Activated CD4-positive, alpha-beta T cell treated with anti-CD3 and anti-CD28 coated beads, Interleukin-2, amount 10 ng/mL, durations not matched to agents 7 days and 5 days (primary cell): Measurements from ENCODE around the gene DOCK4. TPM values are rescaled to one million over a fixed set of nuclear protein-coding genes. Genes with fewer than 3 reads are reported as not detected.

ENCODE experiments used
- CTCF ChIA-PET: fragments of 350-600 bp; sonication (Branson Sonifier 250); formaldehyde crosslinking; loops from one replicate; lab custom pipeline; 2021; ENCODE audit warnings: antibody characterized with exemption; lab: Charles Lee
- POLR2A ChIA-PET: fragments of 350-600 bp; sonication (Branson Sonifier 250); formaldehyde crosslinking; loops from one replicate; lab custom pipeline; 2021; ENCODE audit warnings: antibody characterized with exemption; lab: Charles Lee
- DNase-seq: peaks from one replicate; pipeline ENCODE4 v3.0.0-alpha.2; 2020
- H3K27ac Mint-ChIP-seq: one replicate; pipeline ENCODE4 v1.8.0; 2021; ENCODE audit warnings: mild to moderate bottlenecking, moderate library complexity, mixed read lengths
- H3K27me3 Mint-ChIP-seq: one replicate; pipeline ENCODE4 v1.8.0; 2021; ENCODE audit warnings: mixed read lengths
- H3K36me3 Mint-ChIP-seq: one replicate; pipeline ENCODE4 v1.8.0; 2021; ENCODE audit warnings: low read depth, mixed read lengths
- H3K4me1 Mint-ChIP-seq: one replicate; pipeline ENCODE4 v1.8.0; 2021; ENCODE audit warnings: mixed read lengths
- H3K4me3 Mint-ChIP-seq: one replicate; pipeline ENCODE4 v1.8.0; 2021; ENCODE audit warnings: mild to moderate bottlenecking, moderate library complexity, mixed read lengths
- H3K9me3 Mint-ChIP-seq: one replicate; pipeline ENCODE4 v1.8.0; 2021; ENCODE audit warnings: mixed read lengths
- total RNA-seq, 2 experiments: library from RNA; stranded (reverse); gene quantifications; one replicate each; pipeline ENCODE4 v1.2.3, GENCODE V29; 2021

The DOCK4 gene
- total RNA-seq, 2 experiments from 2014 or later: 0.12 to 0.25 TPM

DNA sequence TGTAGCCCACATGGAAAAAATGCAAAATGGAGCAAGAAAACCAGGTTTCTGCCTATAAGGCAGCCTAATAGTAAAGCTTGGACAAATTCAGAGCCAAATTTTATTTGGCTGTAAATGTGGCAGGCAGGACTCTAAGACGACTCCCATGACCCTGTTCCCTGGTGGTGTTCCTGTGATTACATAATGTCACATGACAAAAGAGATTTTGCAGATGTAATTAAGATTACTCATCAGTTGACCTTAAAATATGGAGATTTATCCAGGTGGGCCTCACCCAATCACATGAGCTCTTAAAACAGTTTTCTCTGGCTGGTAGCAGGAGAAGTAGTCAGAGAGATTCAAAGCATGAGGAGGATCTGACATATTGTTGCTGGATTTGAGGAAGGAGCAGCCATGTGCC, 340.8 kb downstream of the DOCK4 start:
- no peak for DNase-seq
- ChIA-PET POLR2A (no interaction called here), CTCF (interaction anchor here (2.3 kb wide), 1 partner anchor 10 kb away, joined by 5 read pairs; no protein-coding TSS in a partner anchor)
- H3K27me3 Mint-ChIP-seq: no peaks in the 10 kb centered on the region
- peaks cover 3% of the 10 kb centered on the region for H3K4me1 Mint-ChIP-seq
- no peak overlapping the region for H3K27ac Mint-ChIP-seq
- H3K36me3 Mint-ChIP-seq: no peaks in the 10 kb centered on the region
- H3K9me3 Mint-ChIP-seq: no peaks in the 10 kb centered on the region
- H3K4me3 Mint-ChIP-seq: no peak overlapping the region

DNA sequence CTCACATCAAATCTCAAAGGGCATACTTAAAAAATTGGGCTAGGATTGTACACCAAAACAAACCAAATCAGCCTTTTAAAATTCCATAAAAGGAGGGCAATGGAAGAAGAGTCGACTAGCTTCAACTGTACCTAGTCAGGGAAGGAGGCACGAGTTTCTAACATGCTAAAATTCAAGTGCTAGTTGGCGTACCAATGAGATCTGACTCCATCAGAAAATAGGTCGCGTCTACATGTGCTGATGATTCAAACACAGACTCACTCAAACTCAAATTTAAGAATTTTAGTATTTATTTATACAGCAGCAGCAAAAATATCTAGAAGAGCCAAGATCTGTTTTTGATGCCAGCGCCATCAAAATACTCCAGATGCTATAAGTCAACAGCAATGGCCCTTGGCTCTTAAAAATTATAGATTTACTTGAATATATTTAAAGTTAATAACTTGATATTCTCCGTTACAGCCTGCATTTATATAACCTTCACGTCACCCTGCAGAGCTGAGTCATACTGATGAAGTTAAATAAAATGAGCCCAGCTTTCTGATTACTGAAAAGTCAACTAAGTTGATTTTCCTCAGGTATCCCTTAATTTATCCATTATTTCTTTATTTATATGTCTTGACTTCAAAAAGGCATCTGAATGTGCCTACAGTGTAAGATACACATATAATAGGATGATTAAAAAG, 341.8 kb downstream of the DOCK4 start:
- ChIA-PET POLR2A (no interaction called here), CTCF (interaction anchor here (0.6 to 2.3 kb wide), 2 partner anchors 9 to 229 kb away, joined by 3 to 5 read pairs; no protein-coding TSS in a partner anchor)
- Mint-ChIP-seq H3K27ac (no peak overlapping the region), H3K36me3 (no peaks in the 10 kb centered on the region), H3K4me1 (peaks cover 10% of the 10 kb centered on the region), H3K27me3 (no peaks in the 10 kb centered on the region), H3K4me3 (no peak overlapping the region), H3K9me3 (no peaks in the 10 kb centered on the region)
- DNase-seq: no peak

DNA sequence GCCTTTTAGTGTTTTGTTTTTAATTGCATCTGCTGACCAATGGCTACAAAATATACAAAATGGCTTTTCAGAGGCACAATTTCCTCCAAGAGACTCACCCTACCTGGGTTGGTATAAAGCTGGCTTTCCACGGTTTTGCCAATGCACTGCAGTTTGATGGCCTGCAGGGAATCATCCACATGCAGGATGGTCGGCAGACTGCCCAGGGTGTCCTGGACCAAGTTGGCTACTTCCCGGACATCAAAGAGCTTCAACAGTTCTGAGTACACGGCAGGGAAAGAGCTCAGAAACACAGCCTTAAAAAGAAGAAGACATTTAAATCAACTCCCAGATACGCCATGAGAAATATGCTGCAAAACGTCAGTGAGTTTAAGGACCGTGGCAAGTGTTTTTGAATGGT, 342.9 kb downstream of the DOCK4 start:
- no peaks in the 10 kb centered on the region for H3K36me3 Mint-ChIP-seq
- no peak overlapping the region for H3K4me3 Mint-ChIP-seq
- ChIA-PET POLR2A (no interaction called here), CTCF (no interaction called here)
- H3K27me3 Mint-ChIP-seq: no peaks in the 10 kb centered on the region
- H3K4me1 Mint-ChIP-seq: peaks cover 10% of the 10 kb centered on the region
- DNase-seq: no peak
- no peaks in the 10 kb centered on the region for H3K9me3 Mint-ChIP-seq
- no peak overlapping the region for H3K27ac Mint-ChIP-seq

DNA sequence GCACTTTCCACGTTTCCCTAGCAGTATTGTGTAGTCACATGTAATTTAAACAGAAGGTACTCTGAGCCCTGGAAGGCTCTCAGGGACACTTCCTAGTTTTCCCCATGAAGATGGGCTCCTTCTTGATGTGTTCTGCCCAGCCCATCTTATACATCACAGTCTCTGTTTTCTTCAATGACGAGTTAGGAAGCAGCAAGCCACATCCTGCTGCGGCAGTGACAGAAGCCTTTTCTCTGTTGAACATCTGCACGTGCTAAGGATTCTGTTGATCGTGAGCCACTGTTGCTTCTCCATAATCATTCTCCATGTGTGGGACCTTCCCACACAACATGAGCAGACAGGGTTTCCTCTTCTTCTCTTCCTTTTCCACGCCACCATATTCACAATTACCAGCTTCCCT, 346.0 kb downstream of the DOCK4 start:
- Mint-ChIP-seq H3K36me3 (no peaks in the 10 kb centered on the region), H3K27me3 (peaks cover 3% of the 10 kb centered on the region), H3K4me3 (no peak overlapping the region), H3K27ac (peak overlapping the region; percentile 21), H3K4me1 (peaks cover 10% of the 10 kb centered on the region), H3K9me3 (no peaks in the 10 kb centered on the region)
- ChIA-PET POLR2A (no interaction called here), CTCF (no interaction called here)
- DNase-seq: peak; percentile 13

DNA sequence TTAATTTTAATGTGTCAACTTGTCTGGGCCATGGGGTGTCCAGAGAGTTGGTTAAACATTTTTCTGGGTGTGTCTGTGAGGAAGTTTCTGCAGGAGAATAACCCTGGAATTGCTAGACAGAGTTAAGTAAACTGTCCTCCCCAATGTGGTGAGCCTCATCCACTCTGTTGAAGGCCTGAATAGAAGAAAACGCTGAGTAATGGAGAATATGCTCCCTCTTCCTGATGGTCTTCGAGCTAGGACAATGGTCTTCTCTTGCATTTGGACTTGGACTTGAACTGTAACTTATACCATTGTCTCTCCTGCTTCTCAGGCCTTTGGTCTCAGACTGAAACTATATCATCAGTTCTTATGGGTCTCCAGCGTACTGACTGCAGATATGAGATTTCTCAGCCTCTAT, 347.9 kb downstream of the DOCK4 start:
- Mint-ChIP-seq H3K27ac (no peak overlapping the region), H3K9me3 (no peaks in the 10 kb centered on the region), H3K4me3 (no peak overlapping the region), H3K4me1 (peaks cover 10% of the 10 kb centered on the region), H3K36me3 (no peaks in the 10 kb centered on the region), H3K27me3 (peaks cover 4% of the 10 kb centered on the region)
- CTCF ChIA-PET: no interaction called here
- no peak for DNase-seq
- POLR2A ChIA-PET: no interaction called here

DNA sequence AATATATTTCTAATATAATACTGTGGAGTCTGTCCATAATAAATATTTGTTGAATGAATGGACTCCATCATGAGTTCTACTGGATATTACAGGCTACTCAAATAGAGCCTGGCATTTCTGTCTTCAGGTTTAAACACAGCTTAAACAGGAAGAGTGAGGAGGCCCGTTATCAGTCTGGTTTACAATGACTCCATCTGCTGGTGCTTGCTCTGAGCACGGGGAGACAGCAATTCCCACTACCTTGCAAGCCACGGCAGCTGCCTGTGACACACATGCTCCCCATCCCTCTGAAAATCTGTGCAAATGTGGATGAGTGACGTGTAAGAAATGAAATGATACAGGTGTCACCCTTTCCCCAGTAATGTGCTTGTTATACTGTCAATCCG, 350.4 kb downstream of the DOCK4 start:
- H3K27ac Mint-ChIP-seq: no peak overlapping the region
- CTCF ChIA-PET: interaction anchor here (0.5 to 1.7 kb wide), 2 partner anchors 9 to 18 kb away, joined by 3 to 5 read pairs; no protein-coding TSS in a partner anchor

DNA sequence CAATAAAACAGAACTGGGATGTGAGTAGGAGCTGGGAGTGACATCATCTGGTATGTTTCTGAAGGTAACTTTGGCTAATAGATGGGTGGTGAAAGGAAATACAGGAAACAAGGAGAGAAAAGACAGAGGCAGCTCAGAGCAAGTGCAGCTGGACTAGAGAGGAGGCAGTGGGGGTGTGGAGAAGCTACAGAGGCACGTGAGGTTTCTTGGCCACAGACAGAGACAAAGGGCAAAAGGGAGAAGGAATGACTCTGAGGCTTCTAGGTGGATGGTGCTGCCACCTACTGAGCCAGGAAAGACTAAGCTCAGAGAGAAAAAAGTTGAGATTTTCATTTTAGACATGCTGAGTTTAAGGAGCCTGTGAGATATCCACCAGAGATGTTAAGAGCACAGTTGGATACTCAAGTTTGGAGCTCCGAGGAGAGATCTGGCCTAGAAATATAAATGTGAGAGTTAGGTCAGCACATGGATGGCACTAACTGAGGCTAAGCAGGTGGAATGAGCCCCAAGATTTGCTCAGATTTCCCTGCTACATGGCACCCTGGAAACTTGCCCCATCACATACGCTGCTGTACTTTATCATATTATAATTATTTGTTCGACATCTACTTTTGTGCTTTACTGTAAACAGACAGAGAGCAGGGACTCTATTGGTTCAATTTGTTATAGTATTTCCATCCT, 350.9 kb downstream of the DOCK4 start:
- H3K27me3 Mint-ChIP-seq: peaks cover 4% of the 10 kb centered on the region
- H3K9me3 Mint-ChIP-seq: peaks cover 2% of the 10 kb centered on the region
- no peaks in the 10 kb centered on the region for H3K36me3 Mint-ChIP-seq
- peaks cover 5% of the 10 kb centered on the region for H3K4me1 Mint-ChIP-seq
- ChIA-PET CTCF (interaction anchor here (0.5 to 1.7 kb wide), 2 partner anchors 10 to 17 kb away, joined by 3 to 5 read pairs; no protein-coding TSS in a partner anchor), POLR2A (no interaction called here)
- H3K27ac Mint-ChIP-seq: no peak overlapping the region
- H3K4me3 Mint-ChIP-seq: no peak overlapping the region
- no peak for DNase-seq

More for the DNA sequence above, 350.4 kb downstream of the DOCK4 start:
- POLR2A ChIA-PET: no interaction called here
- Mint-ChIP-seq H3K4me1 (peaks cover 10% of the 10 kb centered on the region), H3K27me3 (peaks cover 4% of the 10 kb centered on the region), H3K36me3 (no peaks in the 10 kb centered on the region), H3K9me3 (no peaks in the 10 kb centered on the region), H3K4me3 (no peak overlapping the region)
- no peak for DNase-seq

DNA sequence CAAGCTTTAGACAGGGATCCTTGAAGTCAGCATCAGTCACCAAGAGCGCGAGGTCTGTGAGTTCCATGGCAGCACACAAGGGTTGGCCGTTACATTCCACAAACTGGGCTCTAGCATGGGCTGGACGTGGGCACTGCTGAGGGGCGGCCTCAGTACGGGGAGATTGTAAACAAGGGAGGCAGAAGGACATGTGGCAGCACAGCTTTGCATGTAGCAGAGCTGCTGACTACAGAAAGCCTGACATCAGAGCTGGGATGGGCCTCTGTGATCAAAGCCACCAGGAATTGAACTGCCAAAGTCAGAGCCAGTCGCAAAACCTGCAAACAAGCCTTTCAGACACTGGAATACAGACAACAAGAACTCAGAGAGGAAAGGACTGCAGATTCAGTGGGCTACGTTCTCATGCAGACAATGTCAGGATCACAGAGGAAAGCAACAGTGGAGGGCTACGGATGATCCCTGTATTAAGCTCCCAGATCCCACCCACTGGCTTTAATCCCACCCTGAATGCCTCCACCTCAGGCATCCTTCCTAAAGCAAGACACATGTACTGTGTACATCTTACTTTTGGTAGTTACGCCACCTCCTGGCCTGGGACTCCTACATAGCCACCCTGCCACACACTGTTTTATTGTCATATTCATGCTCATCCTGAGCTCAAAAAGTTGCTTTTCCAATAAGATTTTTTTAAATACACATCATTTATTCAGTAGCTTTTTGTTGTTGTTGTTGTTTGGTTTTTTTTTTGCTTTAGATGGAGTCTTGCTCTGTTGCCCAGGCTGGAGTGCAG, 352.8 kb downstream of the DOCK4 start:
- no peak overlapping the region for H3K27ac Mint-ChIP-seq
- H3K4me1 Mint-ChIP-seq: no peaks in the 10 kb centered on the region
- POLR2A ChIA-PET: interaction anchor here (0.6 kb wide), 2 partner anchors 1086 to 1610 kb away, joined by 3 to 4 read pairs; a partner anchor contains a TSS
- H3K4me3 Mint-ChIP-seq: no peak overlapping the region
- no peak for DNase-seq
- peaks cover 4% of the 10 kb centered on the region for H3K27me3 Mint-ChIP-seq
- no peaks in the 10 kb centered on the region for H3K36me3 Mint-ChIP-seq
- H3K9me3 Mint-ChIP-seq: peaks cover 4% of the 10 kb centered on the region
- CTCF ChIA-PET: interaction anchor here (0.6 to 0.7 kb wide), 2 partner anchors 654 to 1557 kb away, joined by 3 read pairs; no protein-coding TSS in a partner anchor

DNA sequence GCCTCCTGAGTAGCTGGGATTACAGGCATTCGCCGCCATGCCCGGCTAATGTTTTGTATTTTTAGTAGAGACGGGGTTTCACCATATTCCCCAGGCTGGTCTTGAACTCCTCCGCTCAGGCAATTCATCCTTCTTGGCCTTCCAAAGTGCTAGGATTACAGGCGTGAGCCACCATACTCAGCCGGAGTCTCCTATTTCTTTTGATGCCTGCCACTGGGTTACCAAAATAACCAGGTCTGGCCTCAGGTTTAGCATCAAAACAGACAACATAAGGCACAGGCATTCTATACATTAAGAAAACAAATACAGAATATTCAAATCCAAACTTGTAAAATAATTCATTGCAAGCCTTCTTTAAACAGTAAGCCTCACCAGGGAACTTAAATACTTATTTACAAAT, 354.1 kb downstream of the DOCK4 start:
- POLR2A ChIA-PET: no interaction called here
- DNase-seq: no peak
- H3K27ac Mint-ChIP-seq: no peak overlapping the region
- H3K27me3 Mint-ChIP-seq: peaks cover 4% of the 10 kb centered on the region
- no peak overlapping the region for H3K4me3 Mint-ChIP-seq
- H3K36me3 Mint-ChIP-seq: no peaks in the 10 kb centered on the region
- H3K4me1 Mint-ChIP-seq: no peaks in the 10 kb centered on the region
- CTCF ChIA-PET: interaction anchor here (0.8 kb wide), 1 partner anchor 176 kb away, joined by 3 read pairs; no protein-coding TSS in a partner anchor
- H3K9me3 Mint-ChIP-seq: peaks cover 4% of the 10 kb centered on the region

DNA sequence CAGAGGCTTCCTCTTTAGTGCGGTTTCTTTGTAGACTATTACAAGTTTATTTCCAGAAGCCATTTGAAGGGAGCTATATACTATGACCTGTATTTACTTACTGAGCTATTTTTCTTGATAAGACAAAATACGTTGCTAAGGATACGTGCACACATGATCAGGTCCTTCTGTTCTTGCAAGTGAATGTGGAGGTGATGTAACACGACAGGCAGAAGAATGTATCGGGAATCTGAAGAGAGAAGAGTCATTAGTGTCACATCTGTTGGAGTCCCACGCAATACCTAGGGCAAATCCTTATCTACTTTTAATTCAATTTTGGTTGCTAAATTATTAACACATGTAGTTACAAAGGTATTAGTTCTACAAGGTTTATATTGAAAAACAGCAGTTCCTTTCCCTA, 359.3 kb downstream of the DOCK4 start:
- H3K27ac Mint-ChIP-seq: no peak overlapping the region
- H3K4me3 Mint-ChIP-seq: no peak overlapping the region
- no peaks in the 10 kb centered on the region for H3K27me3 Mint-ChIP-seq
- peaks cover 4% of the 10 kb centered on the region for H3K9me3 Mint-ChIP-seq
- H3K36me3 Mint-ChIP-seq: no peaks in the 10 kb centered on the region
- no peak for DNase-seq
- peaks cover 2% of the 10 kb centered on the region for H3K4me1 Mint-ChIP-seq
- POLR2A ChIA-PET: no interaction called here
- CTCF ChIA-PET: no interaction called here

DNA sequence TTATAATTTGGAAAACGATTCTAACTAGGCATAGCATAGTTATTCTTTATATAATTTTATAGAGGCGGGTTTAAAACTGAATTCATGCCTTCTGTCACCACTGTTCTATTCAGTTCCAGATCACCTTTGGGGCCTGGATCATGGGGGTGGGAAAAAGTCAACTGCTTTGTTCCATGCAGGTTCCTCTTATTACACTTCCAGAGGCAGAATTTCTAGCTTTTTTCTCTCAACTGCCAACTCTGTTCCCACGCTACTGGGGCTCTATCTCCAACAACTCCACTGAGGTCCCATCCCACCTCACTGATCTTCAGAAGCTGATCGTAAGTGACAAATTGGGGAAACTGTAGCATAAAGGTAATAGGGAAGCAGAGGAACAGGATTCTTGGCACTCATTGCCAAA, 360.3 kb downstream of the DOCK4 start:
- POLR2A ChIA-PET: no interaction called here
- CTCF ChIA-PET: no interaction called here
- Mint-ChIP-seq H3K27me3 (no peaks in the 10 kb centered on the region), H3K4me1 (peaks cover 7% of the 10 kb centered on the region), H3K36me3 (no peaks in the 10 kb centered on the region), H3K27ac (no peak overlapping the region), H3K9me3 (peaks cover 4% of the 10 kb centered on the region), H3K4me3 (no peak overlapping the region)
- no peak for DNase-seq

DNA sequence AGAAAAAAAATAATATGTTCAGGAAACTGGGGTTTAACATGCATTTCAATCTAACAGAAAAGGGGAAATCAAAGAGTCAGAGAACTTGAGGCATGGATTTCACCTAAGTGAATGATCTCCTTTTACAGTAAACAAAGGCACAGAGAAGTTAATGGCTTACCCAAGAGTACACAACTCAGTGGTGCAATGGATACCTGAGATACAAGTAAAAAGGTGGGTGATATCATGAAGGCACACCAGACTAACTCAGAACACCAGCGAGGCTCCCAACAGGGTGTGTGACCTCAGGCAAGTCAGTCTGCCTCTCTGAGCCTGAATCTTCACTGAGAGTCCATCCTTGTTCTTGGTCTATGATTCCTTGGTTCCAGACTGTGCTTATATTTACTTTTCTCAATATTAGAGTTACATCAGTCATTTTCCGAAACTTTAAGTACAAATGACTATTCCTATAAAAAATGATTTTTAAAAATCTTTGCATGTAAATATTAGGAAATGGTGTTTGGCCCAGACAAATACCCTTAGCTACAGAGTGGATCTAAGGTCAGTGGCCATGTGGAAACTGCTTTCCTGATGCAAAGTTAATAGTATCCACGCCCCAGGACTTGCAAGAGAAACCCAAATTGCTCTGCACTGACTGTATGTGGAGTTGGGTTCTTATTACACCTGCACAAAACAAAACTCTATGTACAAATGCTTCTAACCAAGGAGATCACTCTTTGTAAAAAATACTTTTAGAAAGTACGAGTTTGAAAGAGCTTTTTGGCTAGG, 361.1 kb downstream of the DOCK4 start:
- Mint-ChIP-seq H3K27ac (no peak overlapping the region), H3K36me3 (no peaks in the 10 kb centered on the region), H3K9me3 (peaks cover under 1% of the 10 kb centered on the region), H3K27me3 (no peaks in the 10 kb centered on the region), H3K4me1 (peaks cover 7% of the 10 kb centered on the region), H3K4me3 (no peak overlapping the region)
- DNase-seq: no peak
- ChIA-PET POLR2A (no interaction called here), CTCF (no interaction called here)
